ENCODE data around the gene ZNF93.
"Not testable (repeated sequence)": the region's sequence is repeated elsewhere in the genome, so short reads cannot be mapped to it uniquely, and the experiment has no call there.

DNA sequence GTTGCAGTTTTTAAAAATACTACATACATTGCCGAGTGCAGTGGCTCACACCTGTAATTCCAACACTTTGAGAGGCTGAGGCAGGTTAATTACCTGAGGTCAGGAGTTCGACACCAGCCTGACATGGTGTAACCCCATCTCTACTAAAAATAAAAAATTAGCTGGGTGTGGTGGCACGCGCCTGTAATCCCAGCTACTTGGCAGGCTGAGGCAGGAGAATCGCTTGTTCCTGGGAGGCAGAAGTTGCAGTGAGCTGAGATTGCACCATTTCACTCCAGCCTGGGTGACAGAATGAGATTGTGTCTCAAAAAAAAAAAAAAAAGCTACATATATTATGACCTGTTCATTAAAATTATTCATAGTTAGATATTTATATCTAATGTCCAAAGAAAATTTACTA, 30.7 kb upstream of the ZNF93 start:
- TF ChIP-seq, protein P1, sequence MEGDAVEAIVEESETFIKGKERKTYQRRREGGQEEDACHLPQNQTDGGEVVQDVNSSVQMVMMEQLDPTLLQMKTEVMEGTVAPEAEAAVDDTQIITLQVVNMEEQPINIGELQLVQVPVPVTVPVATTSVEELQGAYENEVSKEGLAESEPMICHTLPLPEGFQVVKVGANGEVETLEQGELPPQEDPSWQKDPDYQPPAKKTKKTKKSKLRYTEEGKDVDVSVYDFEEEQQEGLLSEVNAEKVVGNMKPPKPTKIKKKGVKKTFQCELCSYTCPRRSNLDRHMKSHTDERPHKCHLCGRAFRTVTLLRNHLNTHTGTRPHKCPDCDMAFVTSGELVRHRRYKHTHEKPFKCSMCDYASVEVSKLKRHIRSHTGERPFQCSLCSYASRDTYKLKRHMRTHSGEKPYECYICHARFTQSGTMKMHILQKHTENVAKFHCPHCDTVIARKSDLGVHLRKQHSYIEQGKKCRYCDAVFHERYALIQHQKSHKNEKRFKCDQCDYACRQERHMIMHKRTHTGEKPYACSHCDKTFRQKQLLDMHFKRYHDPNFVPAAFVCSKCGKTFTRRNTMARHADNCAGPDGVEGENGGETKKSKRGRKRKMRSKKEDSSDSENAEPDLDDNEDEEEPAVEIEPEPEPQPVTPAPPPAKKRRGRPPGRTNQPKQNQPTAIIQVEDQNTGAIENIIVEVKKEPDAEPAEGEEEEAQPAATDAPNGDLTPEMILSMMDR (IDR thresholded peaks at IDR 0.05; ENCODE audit: insufficient read depth, low read depth, low read length), result not testable (repeated sequence)
- not testable (repeated sequence) for TF ChIP-seq EZH2 (IDR thresholded peaks at IDR 0.05; ENCODE audit: insufficient read depth, low read length)

Data from astrocyte (in vitro differentiated cells and primary cell).